NOMO-1 (cell line): ENCODE measurements around the gene IDE.
"Not testable (repeated sequence)": the region's sequence is repeated elsewhere in the genome, so short reads cannot be mapped to it uniquely, and the experiment has no call there.

Source experiments
- DNase-seq, 2 experiments: peaks; one replicate each; lab custom pipeline; 2025; ENCODE audit not compliant: unreplicated experiment in 2 of 2; lab: John Stamatoyannopoulos, UW

The IDE gene

GRCh38 chr10:92430103-92430502, 143.8 kb downstream of the IDE start:
- DNase-seq, result no peak

- DNase-seq, result no peak
These were observed 152.3 kb downstream of the IDE start for GRCh38 chr10:92421550-92421949.

GRCh38 chr10:92420546-92421275, 153.2 kb downstream of the IDE start:
- no peak for DNase-seq

GRCh38 chr10:92419740-92420545, 153.9 kb downstream of the IDE start:
- no peak for DNase-seq

- no peak for DNase-seq
These were observed 155.0 kb downstream of the IDE start for GRCh38 chr10:92418891-92419290.

- no peak for DNase-seq
These were observed 155.7 kb downstream of the IDE start for GRCh38 chr10:92418221-92418620.

GRCh38 chr10:92413519-92413918, 160.4 kb downstream of the IDE start:
- DNase-seq, result no peak

- no peak for DNase-seq
These were observed 160.9 kb downstream of the IDE start for GRCh38 chr10:92413011-92413410.

- no peak for DNase-seq
These were observed 162.5 kb downstream of the IDE start for GRCh38 chr10:92411406-92411805.

GRCh38 chr10:92410501-92410900, 163.4 kb downstream of the IDE start:
- no peak for DNase-seq

- DNase-seq, result no peak
These were observed 165.9 kb downstream of the IDE start for GRCh38 chr10:92408017-92408361.

- no peak for DNase-seq
These were observed 166.4 kb downstream of the IDE start for GRCh38 chr10:92407305-92408016.

- no peak for DNase-seq
These were observed 168.4 kb downstream of the IDE start for GRCh38 chr10:92405419-92405924.

- DNase-seq, result no peak
These were observed 169.1 kb downstream of the IDE start for GRCh38 chr10:92404612-92405418.

GRCh38 chr10:92402234-92402633, 171.7 kb downstream of the IDE start:
- DNase-seq, result not testable (repeated sequence)
